ENCODE data around the gene GSK3A.

The GSK3A gene

DNA sequence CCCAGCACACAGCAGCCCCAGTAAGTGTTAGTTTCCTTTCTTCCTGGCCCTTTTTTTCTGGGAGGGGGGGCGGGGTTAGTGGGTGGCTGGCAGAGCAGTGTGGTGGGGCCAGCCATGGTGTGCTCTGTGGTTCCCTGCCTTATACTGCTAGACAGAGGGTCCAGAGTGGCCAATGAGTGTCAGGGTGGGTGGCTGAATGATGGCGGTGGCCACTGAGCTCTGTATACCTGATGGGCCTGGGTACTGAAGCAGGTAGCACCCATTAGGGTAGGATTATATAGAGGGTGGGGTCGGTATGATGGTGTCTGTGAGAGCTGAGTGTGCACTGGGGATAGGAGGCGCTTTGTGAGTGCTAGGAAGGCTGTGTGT, 40.4 kb upstream of the GSK3A start:
- Histone ChIP-seq H3K36me3 (replicated peaks) (peaks cover 12% of the 10 kb centered on the region), H3K4me3 (ENCODE audit: low read depth, low read length) (no peak overlapping the region), H3K27ac (no peak overlapping the region), H3K27me3 (replicated peaks) (no peaks in the 10 kb centered on the region)
- no peak for DNase-seq
- TF ChIP-seq, protein P1, sequence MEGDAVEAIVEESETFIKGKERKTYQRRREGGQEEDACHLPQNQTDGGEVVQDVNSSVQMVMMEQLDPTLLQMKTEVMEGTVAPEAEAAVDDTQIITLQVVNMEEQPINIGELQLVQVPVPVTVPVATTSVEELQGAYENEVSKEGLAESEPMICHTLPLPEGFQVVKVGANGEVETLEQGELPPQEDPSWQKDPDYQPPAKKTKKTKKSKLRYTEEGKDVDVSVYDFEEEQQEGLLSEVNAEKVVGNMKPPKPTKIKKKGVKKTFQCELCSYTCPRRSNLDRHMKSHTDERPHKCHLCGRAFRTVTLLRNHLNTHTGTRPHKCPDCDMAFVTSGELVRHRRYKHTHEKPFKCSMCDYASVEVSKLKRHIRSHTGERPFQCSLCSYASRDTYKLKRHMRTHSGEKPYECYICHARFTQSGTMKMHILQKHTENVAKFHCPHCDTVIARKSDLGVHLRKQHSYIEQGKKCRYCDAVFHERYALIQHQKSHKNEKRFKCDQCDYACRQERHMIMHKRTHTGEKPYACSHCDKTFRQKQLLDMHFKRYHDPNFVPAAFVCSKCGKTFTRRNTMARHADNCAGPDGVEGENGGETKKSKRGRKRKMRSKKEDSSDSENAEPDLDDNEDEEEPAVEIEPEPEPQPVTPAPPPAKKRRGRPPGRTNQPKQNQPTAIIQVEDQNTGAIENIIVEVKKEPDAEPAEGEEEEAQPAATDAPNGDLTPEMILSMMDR (IDR thresholded peaks at IDR 0.05; ENCODE audit: low read depth, low read length, missing control alignments), result no peak
- in situ Hi-C loops (cut with HindIII; ENCODE audit: low pct_ligation_motif_present, low sequenced_read_pairs), result no loop called here

- in situ Hi-C loops (cut with HindIII; ENCODE audit: low pct_ligation_motif_present, low sequenced_read_pairs), result no loop called here
- TF ChIP-seq, protein P1 (IDR thresholded peaks at IDR 0.05; ENCODE audit: low read depth, low read length, missing control alignments), result no peak
- Histone ChIP-seq H3K27me3 (replicated peaks) (no peaks in the 10 kb centered on the region), H3K4me3 (ENCODE audit: low read depth, low read length) (no peak overlapping the region), H3K27ac (peak overlapping the region; percentile 15), H3K36me3 (replicated peaks) (peaks cover 8% of the 10 kb centered on the region)
- no peak for DNase-seq
Measured at GRCh38 chr19:42281827-42282762, 39.7 kb upstream of the GSK3A start.

GRCh38 chr19:42281146-42281826, 38.9 kb upstream of the GSK3A start:
- no peak for DNase-seq
- Histone ChIP-seq H3K27me3 (replicated peaks) (no peaks in the 10 kb centered on the region), H3K36me3 (replicated peaks) (peaks cover 4% of the 10 kb centered on the region), H3K4me3 (ENCODE audit: low read depth, low read length) (peak overlapping the region; percentile 68), H3K27ac (peak overlapping the region; percentile 31)
- TF ChIP-seq, protein P1 (IDR thresholded peaks at IDR 0.05; ENCODE audit: low read depth, low read length, missing control alignments), result no peak
- in situ Hi-C loops (cut with HindIII; ENCODE audit: low pct_ligation_motif_present, low sequenced_read_pairs), result no loop called here

- TF ChIP-seq, protein P1 (IDR thresholded peaks at IDR 0.05; ENCODE audit: low read depth, low read length, missing control alignments), result no peak
- no peak for DNase-seq
- Histone ChIP-seq H3K36me3 (replicated peaks) (peaks cover 6% of the 10 kb centered on the region), H3K27ac (peak overlapping the region; percentile 41), H3K4me3 (ENCODE audit: low read depth, low read length) (peak overlapping the region; percentile 68), H3K27me3 (replicated peaks) (no peaks in the 10 kb centered on the region)
- in situ Hi-C loops (cut with HindIII; ENCODE audit: low pct_ligation_motif_present, low sequenced_read_pairs), result no loop called here
Measured at GRCh38 chr19:42280815-42281145, 38.4 kb upstream of the GSK3A start.

- H3K27ac ChIP-seq, result peak overlapping the region; percentile 41
- peak overlapping the region; percentile 68 for H3K4me3 ChIP-seq (ENCODE audit: low read depth, low read length)
- TF ChIP-seq, protein P1 (IDR thresholded peaks at IDR 0.05; ENCODE audit: low read depth, low read length, missing control alignments), result peak; percentile 76
- peak; percentile 82 for DNase-seq
- in situ Hi-C loops (cut with HindIII; ENCODE audit: low pct_ligation_motif_present, low sequenced_read_pairs), result no loop called here
- H3K27me3 ChIP-seq (replicated peaks), result no peaks in the 10 kb centered on the region
- H3K36me3 ChIP-seq (replicated peaks), result peaks cover 7% of the 10 kb centered on the region
Measured at GRCh38 chr19:42279902-42280814, 37.8 kb upstream of the GSK3A start.

All from brain microvascular endothelial cell (primary cell).